ENCODE results near the gene CHRDL2.

The CHRDL2 gene

DNA sequence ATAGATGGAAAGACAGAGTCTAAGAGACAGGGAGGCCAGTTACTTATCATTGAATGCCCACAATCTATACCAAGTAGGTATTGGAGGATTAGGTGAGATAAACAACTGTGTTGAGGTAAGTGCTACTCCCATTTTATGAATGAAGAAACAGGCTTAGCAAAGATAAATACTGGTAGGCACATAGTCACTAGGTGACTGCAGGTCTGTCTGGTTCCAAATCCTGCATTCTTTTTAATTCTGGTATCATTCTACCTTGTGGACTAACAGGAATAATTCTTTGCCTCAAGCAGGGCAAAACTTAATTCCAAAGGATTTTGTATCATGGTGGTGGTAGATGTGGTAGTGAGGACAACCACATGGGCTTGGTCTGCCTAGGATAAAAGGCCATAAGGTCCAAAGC, 45.8 kb upstream of the CHRDL2 start:
- no peak for TF ChIP-seq FOXP2 (optimal IDR thresholded peaks at IDR 0.05; ENCODE audit: borderline replicate concordance, extremely low read depth, extremely low read length, insufficient read depth)
- no peak for TF ChIP-seq TAF1 (IDR thresholded peaks at IDR 0.05; ENCODE audit: borderline replicate concordance, insufficient read depth, low read length)
- TF ChIP-seq, protein P1, sequence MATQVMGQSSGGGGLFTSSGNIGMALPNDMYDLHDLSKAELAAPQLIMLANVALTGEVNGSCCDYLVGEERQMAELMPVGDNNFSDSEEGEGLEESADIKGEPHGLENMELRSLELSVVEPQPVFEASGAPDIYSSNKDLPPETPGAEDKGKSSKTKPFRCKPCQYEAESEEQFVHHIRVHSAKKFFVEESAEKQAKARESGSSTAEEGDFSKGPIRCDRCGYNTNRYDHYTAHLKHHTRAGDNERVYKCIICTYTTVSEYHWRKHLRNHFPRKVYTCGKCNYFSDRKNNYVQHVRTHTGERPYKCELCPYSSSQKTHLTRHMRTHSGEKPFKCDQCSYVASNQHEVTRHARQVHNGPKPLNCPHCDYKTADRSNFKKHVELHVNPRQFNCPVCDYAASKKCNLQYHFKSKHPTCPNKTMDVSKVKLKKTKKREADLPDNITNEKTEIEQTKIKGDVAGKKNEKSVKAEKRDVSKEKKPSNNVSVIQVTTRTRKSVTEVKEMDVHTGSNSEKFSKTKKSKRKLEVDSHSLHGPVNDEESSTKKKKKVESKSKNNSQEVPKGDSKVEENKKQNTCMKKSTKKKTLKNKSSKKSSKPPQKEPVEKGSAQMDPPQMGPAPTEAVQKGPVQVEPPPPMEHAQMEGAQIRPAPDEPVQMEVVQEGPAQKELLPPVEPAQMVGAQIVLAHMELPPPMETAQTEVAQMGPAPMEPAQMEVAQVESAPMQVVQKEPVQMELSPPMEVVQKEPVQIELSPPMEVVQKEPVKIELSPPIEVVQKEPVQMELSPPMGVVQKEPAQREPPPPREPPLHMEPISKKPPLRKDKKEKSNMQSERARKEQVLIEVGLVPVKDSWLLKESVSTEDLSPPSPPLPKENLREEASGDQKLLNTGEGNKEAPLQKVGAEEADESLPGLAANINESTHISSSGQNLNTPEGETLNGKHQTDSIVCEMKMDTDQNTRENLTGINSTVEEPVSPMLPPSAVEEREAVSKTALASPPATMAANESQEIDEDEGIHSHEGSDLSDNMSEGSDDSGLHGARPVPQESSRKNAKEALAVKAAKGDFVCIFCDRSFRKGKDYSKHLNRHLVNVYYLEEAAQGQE (IDR thresholded peaks at IDR 0.05; ENCODE audit: insufficient read depth in 1 of 2, low read depth in 2 of 2, low read length in 2 of 2) = no peak
- no peak for TF ChIP-seq SIN3A (IDR thresholded peaks at IDR 0.05; ENCODE audit: borderline replicate concordance, insufficient read depth, low read length)
- no peak for TF ChIP-seq POLR2AphosphoS5 (IDR thresholded peaks at IDR 0.05; ENCODE audit: low read depth, low read length)

DNA sequence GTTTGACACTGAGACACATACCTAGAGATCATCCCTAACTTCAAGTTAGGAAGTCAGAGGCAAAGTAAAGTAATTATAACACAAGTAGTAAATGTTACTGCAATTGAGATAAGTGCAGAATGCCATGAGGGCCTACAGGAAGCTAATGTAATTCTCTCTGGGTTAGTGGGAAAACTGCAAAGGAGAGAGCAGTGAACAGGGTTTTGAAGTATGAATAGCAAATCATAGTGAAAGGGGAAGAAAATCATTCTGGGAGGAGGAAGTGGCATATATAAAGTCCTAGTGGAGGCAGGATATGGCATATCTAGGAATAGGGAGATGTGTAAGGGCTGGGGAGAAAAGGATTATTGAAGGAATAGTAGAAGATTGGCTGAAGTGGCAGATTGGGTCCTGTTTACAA, 45.3 kb upstream of the CHRDL2 start:
- TF ChIP-seq TAF1 (IDR thresholded peaks at IDR 0.05; ENCODE audit: borderline replicate concordance, insufficient read depth, low read length) = no peak
- no peak for TF ChIP-seq FOXP2 (optimal IDR thresholded peaks at IDR 0.05; ENCODE audit: borderline replicate concordance, extremely low read depth, extremely low read length, insufficient read depth)
- TF ChIP-seq SIN3A (IDR thresholded peaks at IDR 0.05; ENCODE audit: borderline replicate concordance, insufficient read depth, low read length) = no peak
- TF ChIP-seq, protein P1 (IDR thresholded peaks at IDR 0.05; ENCODE audit: insufficient read depth in 1 of 2, low read depth in 2 of 2, low read length in 2 of 2) = no peak
- no peak for TF ChIP-seq POLR2AphosphoS5 (IDR thresholded peaks at IDR 0.05; ENCODE audit: low read depth, low read length)

DNA sequence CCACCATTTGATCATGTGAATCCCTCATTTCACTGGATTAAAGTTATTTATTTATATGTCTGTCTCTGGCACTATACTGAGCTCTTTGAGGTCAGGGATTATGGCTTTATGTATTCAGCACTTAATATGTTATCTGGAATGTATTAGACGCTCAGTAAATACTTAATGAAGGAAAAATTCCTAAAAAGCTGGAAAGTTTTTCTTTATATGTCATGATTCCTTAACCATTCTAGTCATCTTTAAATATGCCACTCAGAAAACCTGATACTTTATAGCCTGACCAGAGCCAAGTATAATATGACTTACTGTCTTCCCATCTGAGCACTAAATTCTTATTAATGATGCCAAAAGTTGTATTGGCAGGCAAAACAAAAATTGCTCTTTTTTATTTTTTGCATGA, 44.5 kb upstream of the CHRDL2 start:
- TF ChIP-seq POLR2AphosphoS5 (IDR thresholded peaks at IDR 0.05; ENCODE audit: low read depth, low read length) = no peak
- TF ChIP-seq, protein P1 (IDR thresholded peaks at IDR 0.05; ENCODE audit: insufficient read depth in 1 of 2, low read depth in 2 of 2, low read length in 2 of 2) = no peak
- TF ChIP-seq FOXP2 (optimal IDR thresholded peaks at IDR 0.05; ENCODE audit: borderline replicate concordance, extremely low read depth, extremely low read length, insufficient read depth) = no peak
- no peak for TF ChIP-seq SIN3A (IDR thresholded peaks at IDR 0.05; ENCODE audit: borderline replicate concordance, insufficient read depth, low read length)
- no peak for TF ChIP-seq TAF1 (IDR thresholded peaks at IDR 0.05; ENCODE audit: borderline replicate concordance, insufficient read depth, low read length)

DNA sequence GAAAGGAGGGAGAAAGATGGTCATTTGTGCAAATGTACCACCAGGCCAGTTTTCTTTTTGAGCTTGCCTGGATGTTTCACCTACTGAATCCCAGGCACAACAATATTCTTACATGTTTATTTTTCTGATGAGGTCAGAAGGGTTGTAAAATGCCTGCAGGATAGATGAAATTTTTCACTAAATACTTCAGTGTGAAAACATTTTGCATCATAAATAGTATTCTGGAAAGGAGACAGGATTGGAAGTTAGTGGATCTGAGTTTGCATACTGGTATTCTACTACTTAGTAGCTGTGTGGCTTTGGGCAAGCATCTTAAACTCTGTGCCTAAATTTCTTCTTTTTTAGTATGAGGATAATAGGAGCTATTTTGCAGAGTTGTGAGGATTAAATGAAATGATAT, 42.2 kb upstream of the CHRDL2 start:
- no peak for TF ChIP-seq FOXP2 (optimal IDR thresholded peaks at IDR 0.05; ENCODE audit: borderline replicate concordance, extremely low read depth, extremely low read length, insufficient read depth)
- no peak for TF ChIP-seq POLR2AphosphoS5 (IDR thresholded peaks at IDR 0.05; ENCODE audit: low read depth, low read length)
- TF ChIP-seq SIN3A (IDR thresholded peaks at IDR 0.05; ENCODE audit: borderline replicate concordance, insufficient read depth, low read length) = no peak
- TF ChIP-seq, protein P1 (IDR thresholded peaks at IDR 0.05; ENCODE audit: insufficient read depth in 1 of 2, low read depth in 2 of 2, low read length in 2 of 2) = no peak
- no peak for TF ChIP-seq TAF1 (IDR thresholded peaks at IDR 0.05; ENCODE audit: borderline replicate concordance, insufficient read depth, low read length)

DNA sequence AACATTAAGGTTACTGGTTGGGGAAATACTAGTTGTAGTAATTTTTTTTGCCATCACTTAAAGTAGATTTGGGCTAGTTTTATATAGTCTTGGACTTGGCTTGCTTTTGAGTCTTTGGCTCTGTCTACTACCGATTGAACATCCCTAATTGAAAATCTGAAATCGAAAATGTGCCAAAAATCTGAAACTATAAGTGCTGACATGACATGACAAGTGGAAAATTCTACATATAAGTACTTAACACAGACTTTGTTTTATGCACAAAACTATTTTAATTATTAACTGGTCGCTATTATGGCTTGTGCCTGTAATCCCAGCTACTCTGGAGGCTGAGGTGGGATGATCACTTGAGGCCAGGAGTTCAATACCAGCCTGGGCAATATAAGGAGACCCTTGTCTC, 39.9 kb upstream of the CHRDL2 start:
- TF ChIP-seq TAF1 (IDR thresholded peaks at IDR 0.05; ENCODE audit: borderline replicate concordance, insufficient read depth, low read length) = no peak
- TF ChIP-seq FOXP2 (optimal IDR thresholded peaks at IDR 0.05; ENCODE audit: borderline replicate concordance, extremely low read depth, extremely low read length, insufficient read depth) = no peak
- TF ChIP-seq SIN3A (IDR thresholded peaks at IDR 0.05; ENCODE audit: borderline replicate concordance, insufficient read depth, low read length) = no peak
- TF ChIP-seq, protein P1 (IDR thresholded peaks at IDR 0.05; ENCODE audit: insufficient read depth in 1 of 2, low read depth in 2 of 2, low read length in 2 of 2) = no peak
- no peak for TF ChIP-seq POLR2AphosphoS5 (IDR thresholded peaks at IDR 0.05; ENCODE audit: low read depth, low read length)

Measured in PFSK-1 (cell line).